ENCODE results near the gene C2orf81. TPM values are rescaled to one million over a fixed set of nuclear protein-coding genes. Genes with fewer than 3 reads are reported as not detected.

C2orf81 gene
- total RNA-seq, 1 donor from 2014 or later = 2.1 TPM

DNA sequence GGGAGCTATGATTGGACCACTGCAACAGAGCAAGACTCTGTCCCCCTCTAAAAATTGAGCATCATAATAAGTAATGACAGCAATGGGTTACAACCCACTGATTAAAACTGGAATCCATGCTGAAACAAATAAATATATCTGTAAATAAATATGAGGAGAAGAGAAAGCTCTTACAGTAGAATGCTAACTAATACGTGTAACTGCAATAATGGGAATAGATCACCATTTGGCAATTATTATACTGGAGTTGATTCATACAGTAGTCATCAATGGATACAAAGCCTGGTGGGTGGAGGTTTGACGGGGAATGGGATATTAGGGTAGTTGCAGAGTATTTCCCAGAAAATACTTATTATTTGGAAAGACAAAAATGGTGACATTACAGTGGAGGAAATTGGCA, 27.4 kb upstream of the C2orf81 start:
- Histone ChIP-seq H3K9me3 (ENCODE audit: insufficient read depth, low read depth, low read length) (no peaks in the 10 kb centered on the region), H4K20me1 (ENCODE audit: insufficient read depth, low read length) (no peaks in the 10 kb centered on the region), H3K36me3 (ENCODE audit: insufficient read depth, low read length) (no peaks in the 10 kb centered on the region), H3K79me2 (ENCODE audit: insufficient read depth, low read length) (no peaks in the 10 kb centered on the region), H3K4me2 (ENCODE audit: low read length) (no peak overlapping the region), H3K4me1 (ENCODE audit: insufficient read depth, low read length) (peaks cover 12% of the 10 kb centered on the region), H3K4me3 (ENCODE audit: insufficient read depth, low read depth, low read length) (no peak overlapping the region), H2AFZ (ENCODE audit: low read depth, low read length) (no peak overlapping the region), H3K27ac (ENCODE audit: low read depth, low read length) (no peak overlapping the region), H3K9ac (ENCODE audit: low read length) (no peak overlapping the region), H3K27me3 (ENCODE audit: insufficient read depth, low read length) (peaks cover 3% of the 10 kb centered on the region)
- H3K9me3 Mint-ChIP-seq (ENCODE audit: unreplicated experiment) = no peaks in the 10 kb centered on the region
- peaks cover 12% of the 10 kb centered on the region for H3K4me1 Mint-ChIP-seq (ENCODE audit: low read depth, unreplicated experiment)
- TF ChIP-seq, protein P1, sequence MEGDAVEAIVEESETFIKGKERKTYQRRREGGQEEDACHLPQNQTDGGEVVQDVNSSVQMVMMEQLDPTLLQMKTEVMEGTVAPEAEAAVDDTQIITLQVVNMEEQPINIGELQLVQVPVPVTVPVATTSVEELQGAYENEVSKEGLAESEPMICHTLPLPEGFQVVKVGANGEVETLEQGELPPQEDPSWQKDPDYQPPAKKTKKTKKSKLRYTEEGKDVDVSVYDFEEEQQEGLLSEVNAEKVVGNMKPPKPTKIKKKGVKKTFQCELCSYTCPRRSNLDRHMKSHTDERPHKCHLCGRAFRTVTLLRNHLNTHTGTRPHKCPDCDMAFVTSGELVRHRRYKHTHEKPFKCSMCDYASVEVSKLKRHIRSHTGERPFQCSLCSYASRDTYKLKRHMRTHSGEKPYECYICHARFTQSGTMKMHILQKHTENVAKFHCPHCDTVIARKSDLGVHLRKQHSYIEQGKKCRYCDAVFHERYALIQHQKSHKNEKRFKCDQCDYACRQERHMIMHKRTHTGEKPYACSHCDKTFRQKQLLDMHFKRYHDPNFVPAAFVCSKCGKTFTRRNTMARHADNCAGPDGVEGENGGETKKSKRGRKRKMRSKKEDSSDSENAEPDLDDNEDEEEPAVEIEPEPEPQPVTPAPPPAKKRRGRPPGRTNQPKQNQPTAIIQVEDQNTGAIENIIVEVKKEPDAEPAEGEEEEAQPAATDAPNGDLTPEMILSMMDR (IDR thresholded peaks at IDR 0.05; ENCODE audit: insufficient read depth, low read depth, low read length) = no peak
- TF ChIP-seq EZH2 (IDR thresholded peaks at IDR 0.05; ENCODE audit: insufficient read depth, low read length) = no peak
- peaks cover 4% of the 10 kb centered on the region for H3K27me3 Mint-ChIP-seq (ENCODE audit: low read depth, unreplicated experiment)
- FAIRE-seq (no peak), DNase-seq (ENCODE audit: low read depth) (no peak)
- no peak overlapping the region for H3K4me3 Mint-ChIP-seq (ENCODE audit: unreplicated experiment)
- H3K27ac Mint-ChIP-seq (ENCODE audit: unreplicated experiment) = no peak overlapping the region
- no peaks in the 10 kb centered on the region for H3K36me3 Mint-ChIP-seq (ENCODE audit: low read depth, unreplicated experiment)

DNA sequence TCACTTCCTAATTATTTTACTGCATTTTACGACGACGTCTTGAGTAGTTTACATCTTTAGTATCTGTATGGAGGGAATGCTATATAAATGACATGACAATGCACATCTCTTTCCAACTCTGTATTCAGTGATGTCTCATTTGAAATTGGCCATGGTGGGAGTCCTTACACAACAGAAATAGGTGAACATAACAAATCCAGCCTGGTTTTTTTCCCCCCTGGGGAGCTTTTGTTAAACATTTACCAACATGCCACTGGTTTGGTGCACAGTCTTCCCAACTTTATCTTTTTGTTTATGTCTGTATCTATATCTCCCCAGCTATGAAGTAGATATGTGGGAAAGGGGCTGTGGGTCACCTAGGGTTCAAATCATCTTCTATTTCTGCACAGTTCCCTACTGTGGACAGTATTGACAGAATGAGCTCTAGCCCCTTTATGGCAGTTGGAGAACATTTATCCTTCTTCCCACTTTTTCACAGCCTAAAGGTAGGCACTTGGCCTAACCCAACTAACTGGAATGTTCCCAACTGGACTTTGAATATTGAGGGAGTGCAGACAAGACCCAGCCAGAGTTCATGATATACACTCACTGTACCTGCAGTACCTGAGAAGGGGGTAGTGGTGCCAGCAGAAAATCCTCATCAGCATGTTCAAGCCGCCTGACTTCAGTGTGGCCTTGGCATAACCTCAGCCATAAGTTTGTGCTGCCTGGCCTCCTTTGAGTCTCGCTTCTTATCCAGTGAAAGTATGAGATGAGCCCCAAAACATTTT, 26.0 kb upstream of the C2orf81 start:
- no peaks in the 10 kb centered on the region for H3K36me3 Mint-ChIP-seq (ENCODE audit: low read depth, unreplicated experiment)
- DNase-seq (ENCODE audit: low read depth) (no peak), FAIRE-seq (no peak)
- H3K27me3 Mint-ChIP-seq (ENCODE audit: low read depth, unreplicated experiment) = no peaks in the 10 kb centered on the region
- no peaks in the 10 kb centered on the region for H3K79me2 ChIP-seq (ENCODE audit: insufficient read depth, low read length)
- peaks cover 3% of the 10 kb centered on the region for H3K27me3 ChIP-seq (ENCODE audit: insufficient read depth, low read length)
- H3K4me1 ChIP-seq (ENCODE audit: insufficient read depth, low read length) = peaks cover 14% of the 10 kb centered on the region
- no peak overlapping the region for H2AFZ ChIP-seq (ENCODE audit: low read depth, low read length)
- H3K4me3 ChIP-seq (ENCODE audit: insufficient read depth, low read depth, low read length) = no peak overlapping the region
- H4K20me1 ChIP-seq (ENCODE audit: insufficient read depth, low read length) = no peaks in the 10 kb centered on the region
- no peaks in the 10 kb centered on the region for H3K9me3 Mint-ChIP-seq (ENCODE audit: unreplicated experiment)
- no peak overlapping the region for H3K4me2 ChIP-seq (ENCODE audit: low read length)
- no peak for TF ChIP-seq EZH2 (IDR thresholded peaks at IDR 0.05; ENCODE audit: insufficient read depth, low read length)
- TF ChIP-seq, protein P1 (IDR thresholded peaks at IDR 0.05; ENCODE audit: insufficient read depth, low read depth, low read length) = no peak
- no peak overlapping the region for H3K4me3 Mint-ChIP-seq (ENCODE audit: unreplicated experiment)
- peaks cover 12% of the 10 kb centered on the region for H3K4me1 Mint-ChIP-seq (ENCODE audit: low read depth, unreplicated experiment)
- H3K9me3 ChIP-seq (ENCODE audit: insufficient read depth, low read depth, low read length) = no peaks in the 10 kb centered on the region
- H3K9ac ChIP-seq (ENCODE audit: low read length) = no peak overlapping the region
- no peak overlapping the region for H3K27ac Mint-ChIP-seq (ENCODE audit: unreplicated experiment)
- no peak overlapping the region for H3K27ac ChIP-seq (ENCODE audit: low read depth, low read length)
- no peaks in the 10 kb centered on the region for H3K36me3 ChIP-seq (ENCODE audit: insufficient read depth, low read length)
